ENCODE data around the gene PARP16. TPM values are rescaled to one million over a fixed set of nuclear protein-coding genes. Genes with fewer than 3 reads are reported as not detected.
A peak's percentile ranks its signal among the peaks of the same experiment; 100 is the strongest.

The PARP16 gene
- total RNA-seq, 4 donors from 2014 or later: 11.2 to 19.0 (median 14.6) TPM

- intact Hi-C loops (cut with DNase I): no loop called here
- Histone ChIP-seq H3K27me3 (no peaks in the 10 kb centered on the region), H3K4me1 (peaks cover 10 to 19% (median 18%) of the 10 kb centered on the region in 4 donors), H3K4me3 (no peak overlapping the region), H3K9me3 (no peaks in the 10 kb centered on the region), H3K36me3 (no peaks in the 10 kb centered on the region), H3K27ac (replicated peaks in 1 of 4) (no peak overlapping the region)
- DNase-seq (ENCODE audit: extremely low spot score): no peak
- no peak for TF ChIP-seq EP300 (IDR thresholded peaks at IDR 0.05)
- no peak for TF ChIP-seq POLR2A (IDR thresholded peaks at IDR 0.05; ENCODE audit: low read depth)
- no peak for TF ChIP-seq CTCF (IDR thresholded peaks at IDR 0.05)
- no peak for TF ChIP-seq POLR2AphosphoS5 (IDR thresholded peaks at IDR 0.05)
- WGBS: 90% methylated on average over 6 of the region's 6 CpGs
These were observed 21.3 kb upstream of the PARP16 start for GRCh38 chr15:65307978-65308377.

DNA sequence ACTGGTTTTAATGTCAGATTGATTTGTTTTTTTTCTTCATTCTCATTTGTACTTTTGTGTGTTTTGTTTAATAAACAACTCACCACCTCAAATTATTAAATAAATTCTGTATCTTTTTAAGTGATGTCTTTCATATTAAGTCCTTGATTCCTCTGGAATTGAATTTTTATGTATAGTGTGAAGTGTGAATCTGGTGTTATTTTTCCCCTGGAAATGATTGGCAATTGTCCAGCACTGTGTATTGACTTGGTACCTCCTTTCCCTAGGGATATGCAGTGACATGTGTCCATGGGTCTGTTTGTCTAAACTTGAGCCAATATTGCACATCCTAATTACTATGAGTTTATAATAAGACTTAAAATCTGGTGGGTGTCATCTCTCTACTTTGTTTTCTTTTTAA is 19.9 kb upstream of the PARP16 start:
- intact Hi-C loops (cut with DNase I): no loop called here
- TF ChIP-seq CTCF (IDR thresholded peaks at IDR 0.05) (no peak), POLR2A (IDR thresholded peaks at IDR 0.05; ENCODE audit: low read depth) (no peak), EP300 (IDR thresholded peaks at IDR 0.05) (no peak), POLR2AphosphoS5 (IDR thresholded peaks at IDR 0.05) (no peak)

DNA sequence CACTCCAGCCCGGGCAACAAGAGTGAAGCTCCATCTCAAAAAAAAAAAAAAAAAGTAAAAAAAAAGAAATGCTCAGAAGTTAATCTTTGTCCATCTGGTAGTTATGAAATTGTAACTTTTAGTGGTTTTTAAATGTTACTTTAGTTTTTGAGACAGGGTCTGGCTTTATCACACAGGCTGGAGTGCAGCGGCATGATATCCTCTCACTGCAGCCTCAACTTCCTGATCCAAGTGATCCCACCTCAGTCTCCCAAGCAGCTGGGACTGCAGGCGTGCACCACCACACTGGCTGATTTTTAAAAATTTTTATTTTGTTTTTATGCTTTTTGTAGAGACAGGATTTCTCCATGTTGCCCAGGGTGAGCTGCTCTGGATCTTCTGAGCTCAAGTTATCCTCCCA is 19.1 kb upstream of the PARP16 start:
- Histone ChIP-seq H3K9me3 (no peaks in the 10 kb centered on the region), H3K4me3 (no peak overlapping the region), H3K27ac (replicated peaks in 1 of 4) (peak overlapping the region in 2 of 4 donors; percentile 86 to 92), H3K4me1 (peaks cover 5 to 19% (median 18%) of the 10 kb centered on the region in 4 donors), H3K36me3 (no peaks in the 10 kb centered on the region), H3K27me3 (no peaks in the 10 kb centered on the region)
- 80% methylated on average over 3 of the region's 3 CpGs for WGBS
- TF ChIP-seq POLR2A (IDR thresholded peaks at IDR 0.05; ENCODE audit: low read depth) (no peak), EP300 (IDR thresholded peaks at IDR 0.05) (no peak), CTCF (IDR thresholded peaks at IDR 0.05) (no peak), POLR2AphosphoS5 (IDR thresholded peaks at IDR 0.05) (no peak)
- intact Hi-C loops (cut with DNase I): no loop called here
- no peak for DNase-seq (ENCODE audit: extremely low spot score)

More for the DNA sequence above, 19.9 kb upstream of the PARP16 start:
- Histone ChIP-seq H3K27ac (replicated peaks in 1 of 4) (no peak overlapping the region), H3K4me3 (no peak overlapping the region), H3K27me3 (no peaks in the 10 kb centered on the region), H3K9me3 (no peaks in the 10 kb centered on the region), H3K36me3 (no peaks in the 10 kb centered on the region), H3K4me1 (peaks cover 5 to 19% (median 18%) of the 10 kb centered on the region in 4 donors)
- no peak for DNase-seq (ENCODE audit: extremely low spot score)

- intact Hi-C loops (cut with DNase I): no loop called here
- Histone ChIP-seq H3K4me1 (peaks cover 5 to 19% (median 18%) of the 10 kb centered on the region in 4 donors), H3K27me3 (no peaks in the 10 kb centered on the region), H3K9me3 (no peaks in the 10 kb centered on the region), H3K27ac (replicated peaks in 1 of 4) (peak overlapping the region; percentile 86 to 92 (median 89)), H3K4me3 (peak overlapping the region; percentile 51 to 66 (median 60)), H3K36me3 (no peaks in the 10 kb centered on the region)
- TF ChIP-seq POLR2A (IDR thresholded peaks at IDR 0.05; ENCODE audit: low read depth) (no peak), POLR2AphosphoS5 (IDR thresholded peaks at IDR 0.05) (no peak), EP300 (IDR thresholded peaks at IDR 0.05) (no peak), CTCF (IDR thresholded peaks at IDR 0.05) (no peak)
- 72% methylated on average over 11 of the region's 14 CpGs for WGBS
- no peak for DNase-seq (ENCODE audit: extremely low spot score)
These were observed 18.6 kb upstream of the PARP16 start for GRCh38 chr15:65305150-65305758.

Measured in esophagus muscularis mucosa (tissue), 4 donors.